GM23338 (cell line): Measurements from ENCODE around the gene XPO6. TPM values are rescaled to one million over a fixed set of nuclear protein-coding genes. Genes with fewer than 3 reads are reported as not detected.

Experiments used
- ATAC-seq: fragments of 200-7000 bp; cut with Tn5 transposase; 3 replicates; pipeline ENCODE4 v1.9.1; 2020
- DNase-seq: peaks from one replicate; pipeline ENCODE4 v3.0.0-alpha.2; 2015; ENCODE audit warnings: low spot score
- H2AFZ ChIP-seq: fragments of 200-600 bp; sonication (generic); 2 replicates; pipeline ENCODE4 v1.8.0; 2016; ENCODE audit warnings: antibody characterized with exemption, mild to moderate bottlenecking, moderate library complexity
- H3F3A ChIP-seq: fragments of 200-600 bp; sonication (generic); replicated peaks from 2 replicates; pipeline ENCODE4 v1.8.0; 2017; ENCODE audit warnings: antibody characterized with exemption, mixed run types, low read depth
- H3K27ac ChIP-seq: fragments of 200-600 bp; sonication (generic); 2 replicates; pipeline ENCODE4 v1.6.1; 2016; ENCODE audit warnings: low read depth
- H3K27me3 ChIP-seq: fragments of 200-600 bp; sonication (generic); 2 replicates; pipeline ENCODE4 v1.8.0; 2016; ENCODE audit warnings: mild to moderate bottlenecking, mixed run types, moderate library complexity; ENCODE audit not compliant: insufficient read depth
- H3K36me3 ChIP-seq: fragments of 200-600 bp; sonication (generic); 2 replicates; pipeline ENCODE4 v1.8.0; 2016; ENCODE audit warnings: mild to moderate bottlenecking; ENCODE audit not compliant: insufficient read depth
- H3K4me1 ChIP-seq: fragments of 200-600 bp; sonication (generic); 2 replicates; pipeline ENCODE4 v1.8.0; 2016; ENCODE audit warnings: mild to moderate bottlenecking, moderate library complexity; ENCODE audit not compliant: insufficient read depth
- H3K4me2 ChIP-seq: fragments of 200-600 bp; sonication (generic); 2 replicates; pipeline ENCODE4 v1.7.1; 2017; ENCODE audit warnings: mixed run types
- H3K4me3 ChIP-seq: fragments of 200-600 bp; sonication (generic); 2 replicates; pipeline ENCODE4 v1.6.1; 2016; ENCODE audit warnings: mixed run types
- H3K79me2 ChIP-seq: fragments of 200-600 bp; sonication (generic); replicated peaks from 2 replicates; pipeline ENCODE4 v1.8.0; 2017; ENCODE audit warnings: mild to moderate bottlenecking; ENCODE audit not compliant: insufficient read depth
- H3K9me2 ChIP-seq: fragments of 200-600 bp; sonication (generic); 2 replicates; pipeline ENCODE4 v1.8.0; 2017; ENCODE audit not compliant: insufficient read depth
- H4K20me1 ChIP-seq: fragments of 200-600 bp; sonication (generic); replicated peaks from 2 replicates; pipeline ENCODE4 v1.8.0; 2017; ENCODE audit warnings: mild to moderate bottlenecking; ENCODE audit not compliant: insufficient read depth
- H3K27ac Mint-ChIP-seq: 2 replicates; pipeline ENCODE4 v1.8.0; 2020; ENCODE audit warnings: inconsistent platforms, mild to moderate bottlenecking, moderate library complexity, mixed read lengths
- H3K27me3 Mint-ChIP-seq: 3 replicates; pipeline ENCODE4 v1.8.0; 2022; ENCODE audit warnings: low read depth, mild to moderate bottlenecking, moderate library complexity, mixed read lengths, inconsistent platforms; ENCODE audit not compliant: insufficient read depth, poor library complexity
- H3K36me3 Mint-ChIP-seq: 3 replicates; pipeline ENCODE4 v1.8.0; 2021; ENCODE audit warnings: low read depth, mild to moderate bottlenecking, inconsistent platforms, moderate library complexity, mixed read lengths
- H3K4me1 Mint-ChIP-seq: 3 replicates; pipeline ENCODE4 v1.8.0; 2020; ENCODE audit warnings: mild to moderate bottlenecking, inconsistent platforms, mixed read lengths
- H3K4me3 Mint-ChIP-seq: 3 replicates; pipeline ENCODE4 v1.8.0; 2021; ENCODE audit warnings: moderate library complexity, mild to moderate bottlenecking, inconsistent platforms, mixed read lengths
- H3K9me3 Mint-ChIP-seq: 3 replicates; pipeline ENCODE4 v1.8.0; 2020; ENCODE audit warnings: moderate library complexity, mild to moderate bottlenecking, inconsistent platforms, mixed read lengths
- POLR2AphosphoS5 ChIP-seq: IDR thresholded peaks from 2 replicates; pipeline ENCODE4 v1.6.1; 2016; ENCODE audit warnings: antibody characterized with exemption, low read depth
- STAT1 ChIP-seq: IDR thresholded peaks from one replicate; pipeline ENCODE4 v1.6.1; 2016; ENCODE audit warnings: antibody characterized with exemption; ENCODE audit not compliant: unreplicated experiment
- ZNF331 ChIP-seq: fragments of 250-450 bp; sonication (Bioruptor Pico); IDR thresholded peaks from 2 replicates; pipeline ENCODE4 v1.5.0; 2020; ENCODE audit warnings: low read depth, mild to moderate bottlenecking, moderate library complexity
- polyA plus RNA-seq: library from polyadenylated mRNA; unstranded; fragments of >200 nt; fragmentation: Nextera tagmentation; extraction: Ambion mirVana; gene quantifications from 2 replicates; pipeline ENCODE4 v1.2.1, GENCODE V29; 2016
- total RNA-seq: library from RNA; depleted of rRNA; stranded (reverse); fragments of >200 nt; shearing (Covaris generic); gene quantifications from 2 replicates; pipeline ENCODE4 v1.2.3, GENCODE V29; 2014
- TF ChIP-seq, protein P1 (sequence below): fragments of 250-450 bp; sonication (Bioruptor Pico); IDR thresholded peaks from 2 replicates; pipeline ENCODE4 v1.5.0; 2020; ENCODE audit warnings: mild to moderate bottlenecking, moderate library complexity
- TF ChIP-seq, protein P2 (sequence below): IDR thresholded peaks from 2 replicates; pipeline ENCODE4 v1.6.1; 2016; ENCODE audit warnings: antibody characterized with exemption

XPO6 gene
- total and polyA plus RNA-seq, 2 experiments from 2014 or later = 83.9 to 178 TPM

- TF ChIP-seq, protein P1, sequence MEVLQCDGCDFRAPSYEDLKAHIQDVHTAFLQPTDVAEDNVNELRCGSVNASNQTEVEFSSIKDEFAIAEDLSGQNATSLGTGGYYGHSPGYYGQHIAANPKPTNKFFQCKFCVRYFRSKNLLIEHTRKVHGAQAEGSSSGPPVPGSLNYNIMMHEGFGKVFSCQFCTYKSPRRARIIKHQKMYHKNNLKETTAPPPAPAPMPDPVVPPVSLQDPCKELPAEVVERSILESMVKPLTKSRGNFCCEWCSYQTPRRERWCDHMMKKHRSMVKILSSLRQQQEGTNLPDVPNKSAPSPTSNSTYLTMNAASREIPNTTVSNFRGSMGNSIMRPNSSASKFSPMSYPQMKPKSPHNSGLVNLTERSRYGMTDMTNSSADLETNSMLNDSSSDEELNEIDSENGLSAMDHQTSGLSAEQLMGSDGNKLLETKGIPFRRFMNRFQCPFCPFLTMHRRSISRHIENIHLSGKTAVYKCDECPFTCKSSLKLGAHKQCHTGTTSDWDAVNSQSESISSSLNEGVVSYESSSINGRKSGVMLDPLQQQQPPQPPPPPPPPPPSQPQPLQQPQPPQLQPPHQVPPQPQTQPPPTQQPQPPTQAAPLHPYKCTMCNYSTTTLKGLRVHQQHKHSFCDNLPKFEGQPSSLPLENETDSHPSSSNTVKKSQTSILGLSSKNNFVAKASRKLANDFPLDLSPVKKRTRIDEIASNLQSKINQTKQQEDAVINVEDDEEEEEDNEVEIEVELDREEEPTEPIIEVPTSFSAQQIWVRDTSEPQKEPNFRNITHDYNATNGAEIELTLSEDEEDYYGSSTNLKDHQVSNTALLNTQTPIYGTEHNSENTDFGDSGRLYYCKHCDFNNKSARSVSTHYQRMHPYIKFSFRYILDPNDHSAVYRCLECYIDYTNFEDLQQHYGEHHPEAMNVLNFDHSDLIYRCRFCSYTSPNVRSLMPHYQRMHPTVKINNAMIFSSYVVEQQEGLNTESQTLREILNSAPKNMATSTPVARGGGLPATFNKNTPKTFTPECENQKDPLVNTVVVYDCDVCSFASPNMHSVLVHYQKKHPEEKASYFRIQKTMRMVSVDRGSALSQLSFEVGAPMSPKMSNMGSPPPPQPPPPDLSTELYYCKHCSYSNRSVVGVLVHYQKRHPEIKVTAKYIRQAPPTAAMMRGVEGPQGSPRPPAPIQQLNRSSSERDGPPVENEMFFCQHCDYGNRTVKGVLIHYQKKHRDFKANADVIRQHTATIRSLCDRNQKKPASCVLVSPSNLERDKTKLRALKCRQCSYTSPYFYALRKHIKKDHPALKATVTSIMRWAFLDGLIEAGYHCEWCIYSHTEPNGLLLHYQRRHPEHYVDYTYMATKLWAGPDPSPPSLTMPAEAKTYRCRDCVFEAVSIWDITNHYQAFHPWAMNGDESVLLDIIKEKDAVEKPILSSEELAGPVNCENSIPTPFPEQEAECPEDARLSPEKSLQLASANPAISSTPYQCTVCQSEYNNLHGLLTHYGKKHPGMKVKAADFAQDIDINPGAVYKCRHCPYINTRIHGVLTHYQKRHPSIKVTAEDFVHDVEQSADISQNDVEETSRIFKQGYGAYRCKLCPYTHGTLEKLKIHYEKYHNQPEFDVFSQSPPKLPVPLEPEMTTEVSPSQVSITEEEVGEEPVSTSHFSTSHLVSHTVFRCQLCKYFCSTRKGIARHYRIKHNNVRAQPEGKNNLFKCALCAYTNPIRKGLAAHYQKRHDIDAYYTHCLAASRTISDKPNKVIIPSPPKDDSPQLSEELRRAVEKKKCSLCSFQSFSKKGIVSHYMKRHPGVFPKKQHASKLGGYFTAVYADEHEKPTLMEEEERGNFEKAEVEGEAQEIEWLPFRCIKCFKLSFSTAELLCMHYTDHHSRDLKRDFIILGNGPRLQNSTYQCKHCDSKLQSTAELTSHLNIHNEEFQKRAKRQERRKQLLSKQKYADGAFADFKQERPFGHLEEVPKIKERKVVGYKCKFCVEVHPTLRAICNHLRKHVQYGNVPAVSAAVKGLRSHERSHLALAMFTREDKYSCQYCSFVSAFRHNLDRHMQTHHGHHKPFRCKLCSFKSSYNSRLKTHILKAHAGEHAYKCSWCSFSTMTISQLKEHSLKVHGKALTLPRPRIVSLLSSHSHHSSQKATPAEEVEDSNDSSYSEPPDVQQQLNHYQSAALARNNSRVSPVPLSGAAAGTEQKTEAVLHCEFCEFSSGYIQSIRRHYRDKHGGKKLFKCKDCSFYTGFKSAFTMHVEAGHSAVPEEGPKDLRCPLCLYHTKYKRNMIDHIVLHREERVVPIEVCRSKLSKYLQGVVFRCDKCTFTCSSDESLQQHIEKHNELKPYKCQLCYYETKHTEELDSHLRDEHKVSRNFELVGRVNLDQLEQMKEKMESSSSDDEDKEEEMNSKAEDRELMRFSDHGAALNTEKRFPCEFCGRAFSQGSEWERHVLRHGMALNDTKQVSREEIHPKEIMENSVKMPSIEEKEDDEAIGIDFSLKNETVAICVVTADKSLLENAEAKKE (CRISPR knock-in tag) = no peak
- TF ChIP-seq ZNF331 (CRISPR knock-in tag) = no peak
- TF ChIP-seq STAT1 = no peak
- TF ChIP-seq, protein P2, sequence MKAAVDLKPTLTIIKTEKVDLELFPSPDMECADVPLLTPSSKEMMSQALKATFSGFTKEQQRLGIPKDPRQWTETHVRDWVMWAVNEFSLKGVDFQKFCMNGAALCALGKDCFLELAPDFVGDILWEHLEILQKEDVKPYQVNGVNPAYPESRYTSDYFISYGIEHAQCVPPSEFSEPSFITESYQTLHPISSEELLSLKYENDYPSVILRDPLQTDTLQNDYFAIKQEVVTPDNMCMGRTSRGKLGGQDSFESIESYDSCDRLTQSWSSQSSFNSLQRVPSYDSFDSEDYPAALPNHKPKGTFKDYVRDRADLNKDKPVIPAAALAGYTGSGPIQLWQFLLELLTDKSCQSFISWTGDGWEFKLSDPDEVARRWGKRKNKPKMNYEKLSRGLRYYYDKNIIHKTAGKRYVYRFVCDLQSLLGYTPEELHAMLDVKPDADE = no peak
Observed at GRCh38 chr16:28241924-28242323, 30.2 kb upstream of the XPO6 start (continued).

DNA sequence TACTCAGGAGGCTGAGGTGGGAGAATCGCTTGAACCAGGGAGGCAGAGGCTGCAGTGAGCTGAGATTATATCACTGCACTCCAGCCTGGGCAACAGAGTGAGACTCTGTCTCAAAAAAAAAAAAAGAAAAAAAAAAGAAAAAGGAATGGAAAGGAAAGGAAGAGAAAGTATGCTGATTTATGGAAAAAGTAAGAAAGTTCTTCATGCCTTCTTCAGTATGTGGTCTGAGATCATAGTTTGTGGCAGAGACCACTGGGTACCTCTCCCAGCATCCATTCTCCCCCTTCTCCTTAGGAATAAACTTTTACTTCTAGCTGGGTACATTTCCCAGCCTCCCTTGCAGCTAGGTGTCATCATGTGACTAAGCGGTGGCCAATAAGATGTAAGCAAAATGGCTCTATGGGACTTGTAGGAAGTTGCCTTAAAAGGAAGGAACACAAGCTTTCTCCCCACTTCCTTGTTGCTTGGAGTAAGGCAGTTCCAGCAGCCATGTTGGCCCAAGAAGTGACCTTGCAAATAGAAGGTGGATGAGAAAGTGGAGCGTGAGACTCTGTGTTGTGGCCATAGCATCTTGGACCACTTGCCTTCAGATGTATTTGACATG lies 26.1 kb upstream of the XPO6 start:
- Mint-ChIP-seq H3K4me3 (no peak overlapping the region), H3K36me3 (peaks cover 4% of the 10 kb centered on the region; the same call in 2 of the 3 replicates), H3K27me3 (peaks cover 7% of the 10 kb centered on the region), H3K27ac (no peak overlapping the region), H3K9me3 (peaks cover 25% of the 10 kb centered on the region), H3K4me1 (no peaks in the 10 kb centered on the region)
- H3K9me2 ChIP-seq = no peaks in the 10 kb centered on the region
- H4K20me1 ChIP-seq = no peaks in the 10 kb centered on the region
- no peak overlapping the region for H3K27ac ChIP-seq
- H3K27me3 ChIP-seq = no peaks in the 10 kb centered on the region
- H3F3A ChIP-seq = no peaks in the 10 kb centered on the region
- no peak overlapping the region for H2AFZ ChIP-seq
- H3K4me3 ChIP-seq = no peak overlapping the region
- ATAC-seq (no peak), DNase-seq (no peak)
- no peaks in the 10 kb centered on the region for H3K4me1 ChIP-seq
- H3K36me3 ChIP-seq = no peaks in the 10 kb centered on the region; the same call in 1 of the 2 replicates
- no peaks in the 10 kb centered on the region for H3K79me2 ChIP-seq
- no peak overlapping the region for H3K4me2 ChIP-seq
- TF ChIP-seq POLR2AphosphoS5 = no peak
- no peak for TF ChIP-seq ZNF331 (CRISPR knock-in tag)
- TF ChIP-seq, protein P1 (CRISPR knock-in tag) = no peak
